GM12875 (cell line): ENCODE measurements around the gene OR10D3.

Experiments used
- H3K4me3 ChIP-seq: one replicate; pipeline ENCODE4 v1.5.1; 2011; ENCODE audit warnings: low read depth, low read length, control low read depth
- TF ChIP-seq, protein P1 (sequence below): IDR thresholded peaks from 2 replicates; pipeline ENCODE4 v1.5.1; 2011; ENCODE audit warnings: low read depth, mild to moderate bottlenecking, control low read depth, inconsistent platforms, low read length, moderate library complexity, borderline replicate concordance; ENCODE audit not compliant: insufficient read depth

OR10D3 gene

DNA sequence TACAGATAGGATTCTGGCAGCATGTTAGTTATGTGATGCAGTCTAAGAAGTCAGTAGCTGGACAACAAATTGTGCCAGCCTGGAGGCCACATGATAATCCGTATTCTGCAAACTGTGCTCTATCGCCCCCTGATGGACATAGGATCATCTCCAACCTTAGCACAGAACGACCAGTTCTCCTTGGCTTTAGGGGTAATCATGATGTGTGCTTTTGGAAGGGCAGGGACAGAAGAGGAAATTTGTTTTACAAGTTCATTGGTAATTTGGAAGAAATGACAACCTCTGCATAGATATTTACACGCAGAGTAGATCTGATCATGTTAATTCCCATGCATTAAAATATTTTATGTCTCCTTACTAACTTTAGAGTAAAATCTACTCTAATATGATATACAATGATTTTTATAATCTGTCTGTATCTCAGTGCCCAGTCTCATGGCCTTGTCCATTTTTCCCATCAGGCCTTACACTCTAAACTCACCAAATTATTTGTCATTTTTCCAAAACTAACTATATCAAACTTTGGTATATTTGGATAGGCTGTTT, 12.1 kb downstream of the OR10D3 start:
- no peak overlapping the region for H3K4me3 ChIP-seq
- TF ChIP-seq, protein P1, sequence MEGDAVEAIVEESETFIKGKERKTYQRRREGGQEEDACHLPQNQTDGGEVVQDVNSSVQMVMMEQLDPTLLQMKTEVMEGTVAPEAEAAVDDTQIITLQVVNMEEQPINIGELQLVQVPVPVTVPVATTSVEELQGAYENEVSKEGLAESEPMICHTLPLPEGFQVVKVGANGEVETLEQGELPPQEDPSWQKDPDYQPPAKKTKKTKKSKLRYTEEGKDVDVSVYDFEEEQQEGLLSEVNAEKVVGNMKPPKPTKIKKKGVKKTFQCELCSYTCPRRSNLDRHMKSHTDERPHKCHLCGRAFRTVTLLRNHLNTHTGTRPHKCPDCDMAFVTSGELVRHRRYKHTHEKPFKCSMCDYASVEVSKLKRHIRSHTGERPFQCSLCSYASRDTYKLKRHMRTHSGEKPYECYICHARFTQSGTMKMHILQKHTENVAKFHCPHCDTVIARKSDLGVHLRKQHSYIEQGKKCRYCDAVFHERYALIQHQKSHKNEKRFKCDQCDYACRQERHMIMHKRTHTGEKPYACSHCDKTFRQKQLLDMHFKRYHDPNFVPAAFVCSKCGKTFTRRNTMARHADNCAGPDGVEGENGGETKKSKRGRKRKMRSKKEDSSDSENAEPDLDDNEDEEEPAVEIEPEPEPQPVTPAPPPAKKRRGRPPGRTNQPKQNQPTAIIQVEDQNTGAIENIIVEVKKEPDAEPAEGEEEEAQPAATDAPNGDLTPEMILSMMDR: peak; percentile 79

DNA sequence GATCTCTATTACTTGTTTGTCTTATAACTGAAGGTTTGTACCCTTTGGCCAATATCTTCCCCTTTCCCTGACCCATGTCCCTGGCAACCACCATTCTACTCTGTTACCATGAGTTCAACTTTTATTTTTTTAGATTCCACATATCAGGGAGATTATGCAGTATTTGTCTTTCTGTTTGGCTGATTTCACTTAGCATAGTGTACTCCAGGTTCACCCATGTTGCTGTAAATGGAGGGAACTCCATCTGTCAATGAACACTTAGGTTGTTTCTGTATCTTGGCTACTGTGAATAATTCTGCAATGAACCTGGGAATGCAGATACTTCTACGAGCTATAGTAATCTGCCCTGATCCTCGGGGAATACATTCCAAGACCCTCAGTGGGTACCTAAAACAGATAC, 14.9 kb downstream of the OR10D3 start:
- TF ChIP-seq, protein P1: no peak
- no peak overlapping the region for H3K4me3 ChIP-seq

DNA sequence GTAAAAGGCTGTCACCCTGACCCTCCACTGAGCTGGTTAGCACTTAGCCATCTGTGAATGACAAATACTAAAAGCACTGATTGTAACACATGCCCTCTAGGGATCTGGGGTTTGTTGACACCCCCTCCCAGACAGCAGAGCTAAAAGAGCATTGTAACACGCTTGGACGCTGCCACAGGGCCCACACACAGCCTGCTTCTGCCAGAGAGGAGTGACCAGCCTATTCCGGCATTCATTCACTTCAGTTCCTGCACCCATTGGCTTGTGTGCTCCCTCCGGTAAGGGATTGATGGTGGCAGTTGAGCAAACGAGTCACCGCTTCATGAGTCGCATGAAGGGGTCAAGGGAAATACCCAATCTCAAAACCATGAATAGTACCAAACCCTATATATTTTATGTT, 15.8 kb downstream of the OR10D3 start:
- TF ChIP-seq, protein P1: no peak
- no peak overlapping the region for H3K4me3 ChIP-seq

DNA sequence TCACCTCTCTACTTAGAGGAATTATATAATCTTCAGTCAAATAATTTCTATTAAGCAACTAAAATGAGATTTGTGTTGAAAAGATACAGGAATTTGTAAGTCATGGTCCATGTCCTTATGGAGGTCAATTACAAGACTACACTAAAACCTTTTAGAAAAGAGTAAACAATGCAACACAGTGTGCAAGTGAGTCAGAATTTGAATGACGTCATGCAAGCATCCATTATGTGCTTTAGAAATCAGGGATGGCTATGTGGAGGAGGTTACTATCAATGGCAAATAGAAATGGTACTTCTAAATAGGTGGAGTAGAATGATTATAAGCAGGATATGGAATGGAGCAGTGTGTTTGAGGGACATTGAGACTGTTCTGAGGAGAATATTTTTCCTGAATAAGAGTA, 16.6 kb downstream of the OR10D3 start:
- H3K4me3 ChIP-seq: no peak overlapping the region
- TF ChIP-seq, protein P1: no peak

DNA sequence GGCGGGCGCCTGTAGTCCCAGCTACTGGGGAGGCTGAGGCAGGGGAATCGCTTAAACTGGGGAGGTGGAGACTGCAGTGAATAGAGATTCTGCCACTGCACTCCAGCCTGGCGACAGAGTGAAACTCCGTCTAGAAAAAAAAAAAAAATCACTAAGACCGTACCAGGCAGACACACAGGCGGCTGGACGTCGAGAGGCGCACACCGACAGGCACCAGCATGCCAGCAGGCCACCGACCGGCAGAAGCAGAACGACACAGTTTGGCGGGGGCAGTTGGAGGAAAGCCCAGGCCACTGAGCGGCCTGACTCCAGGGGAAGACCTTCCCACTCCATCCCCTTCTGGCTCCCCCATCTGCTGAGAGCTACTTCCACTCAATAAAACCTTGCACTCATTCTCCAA, 17.5 kb downstream of the OR10D3 start:
- TF ChIP-seq, protein P1: no peak
- H3K4me3 ChIP-seq: no peak overlapping the region

DNA sequence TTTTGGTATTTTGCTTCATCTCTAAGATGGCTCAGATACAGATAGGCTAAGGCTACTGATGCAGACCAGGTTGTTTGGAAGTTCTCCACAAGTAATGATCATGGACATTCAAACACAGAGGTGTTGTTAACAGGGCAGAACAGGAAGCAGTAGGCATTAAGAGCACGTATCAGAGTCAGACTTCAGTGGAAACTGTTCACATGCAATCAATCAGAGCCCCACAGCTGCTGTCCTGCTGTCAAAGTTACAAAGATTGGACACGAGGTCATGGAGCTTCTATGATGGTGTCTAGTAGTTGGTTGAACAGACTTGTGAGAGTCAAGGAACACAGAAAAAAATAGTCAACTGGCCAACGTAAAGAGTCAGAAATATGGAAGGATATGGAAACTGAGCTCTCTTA, 19.8 kb downstream of the OR10D3 start:
- TF ChIP-seq, protein P1: no peak

DNA sequence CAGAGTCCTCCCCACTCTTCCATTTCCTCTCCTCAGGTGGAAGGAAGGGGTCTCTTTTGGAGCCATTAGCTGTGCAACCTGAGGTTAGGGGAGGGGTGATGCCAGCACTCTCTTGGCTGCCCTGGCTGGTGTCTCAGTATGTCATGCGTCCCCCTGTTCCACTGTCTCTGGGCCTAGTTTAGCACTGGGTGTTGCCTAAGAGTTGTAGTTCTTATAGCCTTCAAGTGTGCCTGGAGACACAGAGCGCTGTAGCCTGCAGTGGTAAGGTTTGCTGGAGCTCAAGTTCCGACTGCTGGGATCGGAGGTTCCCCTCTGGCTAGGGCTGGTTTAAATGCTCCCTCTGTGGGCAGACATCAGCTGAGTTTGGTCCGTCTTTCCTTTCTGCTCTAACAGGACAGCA, 20.9 kb downstream of the OR10D3 start:
- H3K4me3 ChIP-seq: no peak overlapping the region

More for the DNA sequence above, 19.8 kb downstream of the OR10D3 start:
- no peak overlapping the region for H3K4me3 ChIP-seq

More for the DNA sequence above, 20.9 kb downstream of the OR10D3 start:
- TF ChIP-seq, protein P1: no peak
